HG02981 (cell line): ENCODE measurements around the gene DNAJC18.
A peak's percentile ranks its signal among the peaks of the same experiment; 100 is the strongest.

ENCODE experiments used
- ATAC-seq: cut with Tn5 transposase; IDR thresholded peaks from one replicate; pipeline ENCODE4 v1.9.1; 2021; ENCODE audit warnings: mild to moderate bottlenecking, moderate library complexity; ENCODE audit not compliant: unreplicated experiment

DNAJC18 gene

DNA sequence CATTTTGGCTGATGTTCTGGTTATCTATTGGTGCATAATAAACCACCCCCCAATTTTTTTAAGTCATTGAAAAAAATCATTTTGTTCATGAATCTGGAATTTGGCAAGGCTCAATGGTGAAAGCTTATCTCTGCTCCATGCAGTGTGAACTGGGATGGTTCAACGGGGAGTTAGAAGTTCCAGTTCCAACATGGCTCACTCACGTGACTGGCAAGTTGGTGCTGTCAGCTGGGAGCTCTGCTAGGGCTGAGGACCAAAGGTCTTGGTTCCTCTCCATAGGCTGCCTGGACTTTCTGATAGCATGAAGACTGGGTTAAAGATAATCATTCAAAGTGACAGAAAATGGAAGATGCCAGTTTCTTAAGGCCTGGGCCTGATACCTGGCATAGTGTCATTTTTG is 32.4 kb downstream of the DNAJC18 start:
- no peak for ATAC-seq

DNA sequence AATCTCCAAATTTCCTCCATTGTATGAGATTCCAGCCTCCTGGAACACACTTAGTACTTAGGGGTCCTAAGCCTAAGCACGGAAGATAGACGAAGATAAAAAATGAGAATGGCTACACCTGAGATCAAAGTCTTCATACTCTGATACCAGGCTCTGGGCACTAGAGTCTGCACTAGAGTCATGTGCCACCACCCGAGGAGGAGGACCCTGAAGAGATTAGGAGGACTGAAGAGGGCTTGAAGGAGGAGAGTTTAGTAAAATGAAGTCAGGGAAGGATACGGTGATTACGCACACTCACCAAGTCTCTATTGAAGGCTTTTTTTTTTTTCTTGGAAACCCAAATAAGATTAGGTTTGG is 34.9 kb downstream of the DNAJC18 start:
- ATAC-seq, result no peak

DNA sequence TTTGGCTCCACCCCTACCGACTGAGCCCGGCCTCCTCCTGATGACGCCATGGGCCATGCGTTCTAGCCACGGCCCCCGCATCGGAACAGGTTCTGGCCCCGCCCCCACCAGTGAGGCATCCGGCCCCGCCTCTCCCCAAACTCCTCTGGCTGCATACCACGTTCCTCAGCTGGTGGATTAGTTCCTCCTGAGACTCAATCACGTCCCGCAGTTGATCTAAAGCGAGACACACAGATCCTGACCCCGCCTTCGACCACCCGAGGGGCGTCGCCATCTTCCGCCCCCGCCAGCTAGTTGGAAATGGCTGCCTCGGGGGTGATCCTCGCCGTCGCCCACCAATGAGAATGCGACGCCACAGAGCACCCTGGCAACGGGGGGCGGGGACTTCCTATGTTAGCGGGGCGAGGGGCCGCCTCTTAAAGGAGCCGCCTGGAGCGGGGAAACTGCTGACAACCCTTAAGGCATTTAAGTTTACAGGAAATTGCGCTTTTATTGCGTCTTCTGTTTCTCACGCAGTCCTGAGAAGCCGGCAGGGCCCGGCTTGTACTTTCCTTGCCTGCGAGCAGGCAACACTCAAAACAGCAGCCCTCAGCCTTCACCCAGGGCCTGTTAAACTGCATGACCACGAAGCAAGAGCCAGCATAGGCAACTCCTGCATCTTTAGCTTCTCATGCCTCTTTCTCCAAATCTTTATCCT is 35.4 kb downstream of the DNAJC18 start, which contains the start of gene SPATA24:
SPATA24 (minus strand) TSS at position 303 of the 697 bp plus-strand sequence; CDS start at position 274, 29 bp downstream.
- peak; percentile 87 for ATAC-seq

DNA sequence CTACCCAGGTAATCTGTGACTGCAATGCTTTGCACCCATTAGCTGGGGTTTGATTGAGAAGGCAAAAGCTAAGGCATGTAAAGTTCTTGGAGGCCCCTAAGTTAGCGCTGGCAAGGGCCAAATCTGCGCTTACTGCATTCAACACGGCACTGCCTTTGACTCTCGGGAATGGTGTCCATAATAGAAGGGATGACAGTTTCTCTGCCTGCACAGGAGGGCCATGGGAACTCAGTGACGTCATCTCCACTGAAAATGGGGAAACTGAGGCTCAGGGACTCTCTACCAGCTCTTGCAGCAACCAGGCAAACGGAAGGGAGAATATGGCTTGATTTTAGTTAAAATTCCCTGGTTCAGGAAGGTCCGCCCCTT is 35.9 kb downstream of the DNAJC18 start:
- no peak for ATAC-seq

DNA sequence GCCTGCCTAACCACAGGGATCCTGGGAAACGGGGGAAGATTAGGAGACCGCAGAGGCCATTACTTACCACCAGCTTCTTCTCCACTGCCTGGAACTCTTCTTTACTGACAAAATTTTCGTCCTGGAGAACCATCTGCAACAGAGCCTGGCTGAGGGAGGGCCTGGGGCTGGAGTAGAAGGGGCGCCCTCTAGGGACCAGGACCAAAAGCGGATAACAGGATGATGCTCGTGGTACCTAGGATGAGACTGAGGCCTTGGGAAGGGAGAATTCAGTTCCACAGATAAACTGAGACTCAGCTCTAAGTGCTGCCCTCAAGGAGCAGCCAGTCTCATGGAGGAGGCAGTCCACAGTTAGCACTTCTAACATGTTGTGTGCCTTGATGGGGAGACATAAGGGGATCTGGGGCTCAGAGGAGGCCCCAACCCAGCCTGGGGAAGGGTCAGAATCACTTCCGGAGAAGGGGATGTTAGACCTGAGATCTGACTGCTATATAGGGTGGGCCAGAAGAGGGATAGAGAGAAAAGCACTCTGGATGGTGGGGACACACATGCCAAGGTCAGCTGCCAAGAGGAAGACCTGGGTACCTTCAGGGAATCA is 36.7 kb downstream of the DNAJC18 start:
- ATAC-seq, result no peak

DNA sequence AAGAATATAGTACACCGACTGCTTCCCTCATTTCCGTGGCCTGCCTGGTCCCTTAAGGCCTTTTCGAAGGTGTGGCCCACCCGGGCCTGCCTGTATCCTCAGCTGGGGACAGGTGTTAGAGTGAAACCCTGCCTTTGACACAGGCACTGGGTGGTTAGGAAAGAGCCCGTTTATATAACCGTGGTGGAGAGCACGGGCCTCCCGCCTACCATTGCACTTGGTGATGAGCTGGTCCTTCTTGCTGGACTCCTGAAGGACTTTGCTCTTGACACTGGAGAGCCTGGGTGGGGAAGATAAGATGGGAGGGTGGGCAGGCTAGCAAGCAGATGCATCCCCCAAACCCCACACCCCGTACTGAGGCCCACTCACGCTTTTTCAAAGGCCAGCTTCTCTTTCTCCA is 37.8 kb downstream of the DNAJC18 start:
- ATAC-seq, result no peak

DNA sequence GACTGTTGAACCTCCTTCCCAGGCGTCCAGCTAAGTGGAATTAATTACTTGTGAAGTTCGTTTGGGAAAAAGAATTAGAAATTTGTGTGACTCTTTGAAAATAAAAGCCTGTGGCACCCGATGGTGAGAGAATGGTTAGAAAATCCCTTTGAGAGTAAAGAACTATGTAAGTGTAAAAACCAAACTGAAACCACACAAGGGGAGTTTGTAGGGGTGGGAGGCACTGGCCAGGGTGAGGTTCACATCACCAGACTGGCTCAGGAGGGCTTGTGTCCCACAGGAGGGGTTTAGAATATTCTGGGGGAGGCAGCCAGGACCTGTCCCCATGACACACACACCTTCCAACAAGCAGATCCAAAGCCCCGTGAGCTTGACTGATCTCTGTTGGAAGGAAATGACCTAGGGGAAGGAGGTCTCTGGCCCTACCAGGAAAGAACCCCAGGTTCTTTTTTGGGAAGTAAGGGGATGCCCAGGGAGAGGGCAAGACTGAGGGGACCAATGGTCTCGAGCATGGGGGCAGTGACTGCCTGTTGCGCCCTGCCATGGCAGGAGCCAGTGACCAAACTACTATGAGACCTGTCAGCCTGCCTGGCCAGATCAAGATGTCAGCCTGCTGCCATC is 39.7 kb downstream of the DNAJC18 start:
- no peak for ATAC-seq

DNA sequence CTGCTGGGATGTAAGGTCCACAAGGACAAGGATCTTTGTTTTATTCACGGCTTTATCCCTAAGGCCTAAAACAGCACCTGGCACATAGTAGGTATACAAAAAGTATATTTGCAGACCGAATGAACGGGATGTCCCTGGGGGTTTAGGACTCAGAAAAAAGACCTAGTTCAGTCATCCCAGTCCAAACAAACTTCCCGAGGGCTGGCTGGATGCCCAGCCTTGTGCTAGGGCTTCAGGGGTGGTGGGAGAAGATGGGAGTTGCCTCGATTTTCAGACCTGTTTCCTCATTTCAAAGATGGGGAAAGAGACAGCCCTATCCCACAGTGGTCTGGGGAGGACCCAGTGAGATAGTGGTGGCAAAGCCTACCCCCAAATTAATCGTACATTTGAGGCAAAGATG is 41.4 kb downstream of the DNAJC18 start:
- no peak for ATAC-seq

DNA sequence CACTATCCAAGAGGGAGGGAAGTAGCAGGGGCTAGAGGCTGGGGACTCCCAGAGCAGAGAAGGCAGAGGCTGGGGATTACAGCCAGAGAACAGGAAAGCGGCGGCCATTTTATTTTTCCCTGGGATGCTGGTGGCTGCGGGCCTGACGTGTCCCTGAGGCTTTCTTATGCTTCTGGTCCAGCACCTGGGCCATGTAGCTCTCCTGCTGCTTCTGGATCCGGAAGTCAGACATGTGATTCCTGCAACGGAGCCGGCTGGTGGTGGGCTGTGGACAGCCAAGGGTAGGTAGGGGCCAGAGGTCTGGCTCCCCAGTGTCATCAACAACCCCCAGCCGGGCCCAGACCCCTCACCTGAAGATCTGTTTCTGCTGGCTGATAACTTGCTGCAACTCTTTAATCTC is 42.6 kb downstream of the DNAJC18 start:
- no peak for ATAC-seq

DNA sequence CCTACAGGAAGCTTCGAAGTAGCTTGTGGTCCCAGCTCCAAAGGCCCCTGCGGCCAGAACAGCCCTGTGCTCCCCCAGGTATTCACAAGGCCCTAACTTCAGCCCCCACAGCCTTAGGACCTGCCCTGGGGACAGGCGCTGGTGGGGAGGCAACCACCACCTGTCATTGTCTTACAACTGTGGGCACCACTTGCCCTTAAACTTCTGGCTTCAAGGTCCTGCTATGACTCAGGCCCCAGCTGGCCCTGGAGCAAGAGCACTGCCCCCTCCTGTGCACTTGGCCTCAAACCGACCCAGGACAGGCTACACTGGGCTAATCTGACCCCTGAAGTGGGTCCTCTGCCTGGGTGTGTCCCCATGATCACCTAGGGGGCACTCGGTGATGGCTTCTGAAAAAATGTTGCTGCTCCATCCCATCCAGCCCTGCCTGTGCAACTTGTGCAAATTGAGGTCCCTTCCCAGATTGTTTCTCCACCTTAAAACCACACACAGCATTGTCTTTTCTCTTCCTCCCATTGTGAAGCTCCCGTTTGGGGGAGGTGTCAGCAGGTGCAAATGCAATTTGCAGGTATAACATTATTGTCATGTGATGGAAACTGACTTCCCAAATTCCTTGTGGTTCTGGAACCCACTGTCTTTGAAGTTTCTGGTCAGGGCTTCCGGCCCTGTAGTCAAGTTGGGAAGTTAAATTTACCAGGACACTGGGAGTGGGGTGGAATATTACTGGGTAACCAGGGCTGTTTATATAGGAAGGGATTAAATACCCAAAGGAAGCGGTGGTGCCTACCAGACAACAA is 43.3 kb downstream of the DNAJC18 start:
- no peak for ATAC-seq

DNA sequence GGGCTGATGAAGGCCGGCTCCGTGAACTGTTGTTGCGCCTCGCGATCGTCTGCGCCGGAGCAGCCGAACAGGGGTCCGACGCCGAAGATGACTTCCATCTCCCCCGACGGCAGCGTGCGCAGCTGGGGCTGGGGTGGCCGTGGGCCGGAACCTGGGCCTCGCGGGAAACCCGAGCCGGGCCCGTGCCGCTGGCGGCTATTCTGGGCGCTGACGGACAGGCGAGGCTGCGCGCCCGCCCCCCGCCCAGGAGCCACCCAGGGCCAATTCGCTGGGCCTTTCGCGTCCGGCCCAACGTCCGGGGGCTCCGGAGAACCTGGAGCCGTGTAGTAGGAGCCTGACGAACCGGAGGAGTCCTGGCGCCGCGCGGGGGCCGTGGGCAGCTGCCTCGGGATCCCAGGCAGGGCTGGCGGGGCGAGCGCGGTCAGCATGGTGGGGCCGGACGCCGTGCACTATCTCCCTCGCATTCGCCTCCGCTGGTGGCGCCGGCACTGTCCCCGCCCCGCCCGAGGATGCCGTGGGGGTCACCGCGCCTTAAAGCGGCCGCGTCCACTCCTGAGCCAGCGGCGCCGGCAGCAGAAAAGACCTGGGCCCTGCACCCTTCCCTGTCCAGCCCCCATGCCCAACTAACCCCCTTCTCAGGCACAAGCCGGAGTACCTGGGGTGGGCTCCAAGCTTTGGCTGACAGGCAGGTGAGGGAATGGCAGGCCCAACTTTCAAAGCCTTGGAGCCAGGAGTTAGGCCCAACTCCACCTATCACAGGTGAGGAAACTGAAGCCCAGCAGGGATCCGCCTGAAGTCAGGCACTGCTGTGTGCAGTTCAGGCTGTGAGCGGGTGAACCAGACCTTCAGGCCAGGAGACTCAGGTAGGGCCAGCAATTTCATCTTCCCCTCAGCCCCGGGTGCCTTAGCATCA is 44.4 kb downstream of the DNAJC18 start, which contains the start of gene PROB1:
PROB1 (minus strand) TSS at position 451 of the 913 bp plus-strand sequence; CDS start at position 428, 23 bp downstream.
- no peak for ATAC-seq

DNA sequence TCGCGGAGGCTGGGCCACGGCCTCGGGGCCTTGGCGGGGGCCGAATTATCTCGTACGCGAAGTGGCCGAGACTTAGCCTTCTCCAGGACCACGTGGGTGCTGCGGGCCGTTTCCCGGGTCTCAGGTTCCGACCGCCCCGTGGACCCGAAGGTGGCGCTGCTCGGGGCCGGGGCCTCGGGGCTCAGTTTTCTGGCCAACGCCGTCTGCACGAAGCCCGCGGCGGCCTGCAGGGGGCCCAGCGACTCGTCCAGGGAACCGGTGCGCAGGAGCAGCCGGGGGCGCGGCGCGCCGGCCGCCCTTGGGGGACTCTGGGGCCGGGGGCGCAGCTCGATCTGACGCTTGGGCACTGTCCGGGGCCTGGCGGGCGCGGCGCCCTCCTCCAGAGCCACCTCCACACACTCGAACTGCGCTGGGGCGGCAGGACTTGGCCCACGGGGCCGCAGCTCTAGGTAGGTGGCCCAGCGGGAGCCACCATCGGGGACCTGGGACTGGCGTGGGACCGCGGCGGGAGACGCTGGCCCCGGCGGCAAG is 45.1 kb downstream of the DNAJC18 start:
- ATAC-seq, result peak; percentile 19

DNA sequence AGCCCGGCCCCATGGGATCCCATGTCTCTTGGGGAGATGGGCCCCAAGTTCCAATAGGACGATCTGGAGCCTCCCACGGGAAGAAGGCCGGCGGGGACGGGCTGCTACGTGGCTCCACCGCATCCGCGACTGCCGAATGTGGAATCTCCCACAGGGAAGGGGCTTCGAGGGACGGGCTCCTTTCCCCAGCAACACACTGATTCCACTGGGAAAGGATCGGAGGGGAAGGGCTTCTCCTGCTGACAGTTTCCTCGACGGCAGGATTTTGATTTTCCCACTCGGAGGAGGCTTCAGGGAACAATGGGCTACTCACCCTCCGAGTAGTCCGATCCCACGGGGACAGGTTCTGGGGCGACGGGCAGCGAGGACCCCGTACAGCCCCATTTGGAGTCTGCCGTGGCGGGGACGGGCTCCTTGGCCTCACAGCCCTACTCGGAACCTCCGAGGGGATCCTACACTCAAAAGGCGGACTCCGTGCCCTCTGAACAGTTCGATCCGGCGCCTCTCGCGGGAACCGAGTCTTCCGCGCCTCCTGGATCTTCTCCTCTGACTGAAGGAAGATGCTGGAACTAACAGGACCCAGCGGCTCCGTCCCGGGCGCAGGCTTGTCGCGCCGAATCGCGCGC is 45.7 kb downstream of the DNAJC18 start:
- no peak for ATAC-seq

DNA sequence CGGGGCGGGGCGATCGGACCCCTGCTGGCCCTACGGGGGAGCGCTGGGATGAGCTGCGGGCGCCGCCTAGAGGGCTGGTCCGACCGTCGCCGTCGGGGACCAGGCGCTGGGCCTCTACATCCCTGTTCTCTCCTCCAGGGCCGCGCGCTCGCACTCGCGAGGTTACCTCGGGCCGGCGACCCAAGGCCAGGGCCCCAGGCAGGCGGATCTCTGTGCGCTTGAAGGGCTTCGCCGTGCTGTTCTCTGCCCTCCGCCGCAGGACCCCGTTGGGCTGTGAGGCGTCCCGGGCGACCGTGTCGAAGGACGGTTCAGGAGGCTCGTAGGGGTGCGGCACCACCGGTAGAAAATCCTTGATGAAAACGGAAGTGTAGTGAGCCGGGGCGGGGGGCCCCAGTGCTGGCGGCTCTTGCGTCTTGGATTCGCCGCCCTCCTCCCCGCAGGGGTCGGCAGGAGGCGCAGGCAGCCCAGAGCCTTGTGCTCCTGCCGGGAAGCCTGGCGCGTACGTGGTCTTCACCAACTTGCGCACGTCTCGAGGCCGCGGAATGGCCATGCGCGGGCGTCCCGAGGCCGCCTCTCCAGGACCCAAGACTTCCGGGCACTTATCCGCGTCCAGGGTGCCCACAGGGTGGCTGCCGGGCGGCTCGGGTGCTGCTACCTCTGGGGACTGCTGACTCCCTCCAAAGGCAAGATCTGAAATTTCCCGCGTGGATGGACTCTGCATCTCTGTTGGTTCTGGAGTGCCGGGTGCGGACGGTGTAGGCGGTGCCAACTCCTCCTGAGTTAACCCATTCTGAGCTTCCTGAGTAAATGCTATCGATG is 46.4 kb downstream of the DNAJC18 start:
- ATAC-seq, result peak; percentile 38

DNA sequence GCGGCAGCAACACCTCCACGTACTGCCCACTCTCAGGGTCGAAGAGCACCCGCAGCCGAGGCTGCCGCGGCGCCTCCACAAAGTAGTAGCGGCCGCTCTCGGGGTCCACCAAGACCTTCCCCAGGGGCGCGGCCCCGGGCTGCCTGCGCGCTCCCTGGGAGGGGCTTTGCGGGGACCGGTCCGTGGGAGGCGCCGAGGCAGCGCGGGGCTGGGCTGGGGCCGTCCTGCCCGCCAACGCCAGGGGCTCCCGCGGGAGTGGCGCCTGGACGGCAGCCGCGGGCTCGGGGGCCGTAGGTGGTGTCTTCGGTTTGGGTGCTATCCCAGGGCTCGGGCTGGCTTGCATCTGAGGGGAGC is 47.0 kb downstream of the DNAJC18 start:
- ATAC-seq, result no peak

DNA sequence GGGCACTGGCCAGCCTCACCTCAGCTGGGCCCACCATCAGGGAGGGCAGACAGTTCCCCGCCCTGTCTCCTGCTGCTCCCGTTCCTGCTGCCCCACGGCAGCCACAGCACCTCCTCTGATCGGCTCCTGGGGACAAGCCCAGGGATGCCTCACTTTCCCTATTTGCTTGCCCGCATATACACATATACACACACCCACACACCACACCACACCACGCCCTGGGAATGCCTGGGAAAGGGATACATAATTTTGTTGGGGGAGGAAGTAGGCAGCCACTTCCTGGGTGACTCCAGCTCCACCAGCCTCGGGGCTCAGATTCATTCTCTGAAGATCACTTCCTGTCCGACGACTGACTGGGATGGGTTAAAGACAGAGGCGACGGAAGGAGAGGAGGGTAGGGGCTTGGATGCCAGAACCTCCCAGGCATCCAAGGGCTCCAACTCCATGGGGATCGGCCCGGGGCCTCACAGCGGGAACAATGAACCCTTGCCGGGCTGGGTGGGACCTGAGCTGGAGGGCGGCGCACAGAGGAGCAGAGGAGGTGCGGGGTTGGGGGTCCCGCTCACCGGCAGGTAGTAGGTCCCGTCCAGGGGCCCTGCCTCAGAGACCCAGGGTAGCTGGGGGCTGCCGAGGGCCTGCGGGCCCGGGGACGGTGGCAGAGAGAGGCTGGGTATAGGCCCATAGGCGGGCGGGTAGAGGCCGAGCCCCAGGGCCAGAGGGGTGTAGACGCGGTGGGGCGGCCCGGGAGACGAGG is 47.6 kb downstream of the DNAJC18 start:
- ATAC-seq, result no peak

DNA sequence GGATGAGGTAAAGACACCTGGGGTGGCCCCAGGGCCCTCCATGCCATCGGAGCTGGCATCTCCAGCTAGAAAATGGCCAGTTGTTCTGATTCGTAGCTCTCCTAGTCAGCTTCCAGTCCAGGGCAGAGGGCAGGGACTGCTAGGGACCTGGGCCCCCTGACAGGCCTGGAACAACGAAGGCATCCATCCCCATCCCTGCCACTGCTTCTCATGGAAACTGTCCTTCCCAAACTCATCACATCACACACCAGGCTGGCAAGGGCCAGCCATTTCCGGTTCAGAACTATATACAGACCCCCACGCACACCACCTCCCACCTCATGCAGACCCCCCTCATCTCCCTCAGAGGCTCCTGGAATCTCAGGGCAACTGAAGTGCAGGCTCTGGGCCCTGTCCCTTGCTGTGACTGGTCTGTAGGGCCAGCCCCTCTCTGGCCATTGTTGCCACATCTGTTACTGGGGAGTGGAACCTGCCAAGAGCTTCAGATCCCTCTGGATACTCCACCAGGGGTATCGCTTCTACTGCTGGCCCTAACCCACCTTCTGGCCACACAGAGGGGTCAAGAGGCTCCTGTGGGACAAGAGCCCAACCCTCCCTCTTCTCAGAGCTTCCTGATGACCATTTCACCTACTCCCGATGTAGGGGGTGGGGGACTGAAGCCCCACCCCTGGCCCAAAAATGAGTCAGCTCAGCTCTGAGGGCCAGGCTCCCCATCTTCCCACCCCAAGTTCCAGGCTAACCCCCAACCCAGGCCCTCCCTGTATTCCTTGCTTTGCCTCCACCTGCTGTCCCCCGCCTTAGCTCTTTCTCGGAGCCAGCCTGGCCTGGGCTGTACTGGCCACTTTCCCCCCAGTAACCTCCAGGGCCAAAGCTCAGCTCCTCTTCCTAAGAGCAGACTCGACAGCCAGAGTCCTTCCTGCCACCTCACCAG is 48.4 kb downstream of the DNAJC18 start:
- no peak for ATAC-seq
